Activated CD8-positive, alpha-beta T cell treated with anti-CD3 and anti-CD28 coated beads, Interleukin-2, amount 10 ng/mL, durations not matched to agents 7 days and 5 days (primary cell): ENCODE measurements around the gene NME9. TPM values are rescaled to one million over a fixed set of nuclear protein-coding genes. Genes with fewer than 3 reads are reported as not detected.

Experiments
- ATAC-seq: fragments of 150-1000 bp; cut with Tn5 transposase; one replicate; pipeline ENCODE4 v1.10.0; 2021; ENCODE audit warnings: moderate library complexity
- CTCF ChIA-PET: fragments of 350-600 bp; sonication (Branson Sonifier 250); formaldehyde crosslinking; loops from one replicate; lab custom pipeline; 2021; ENCODE audit warnings: antibody characterized with exemption; lab: Charles Lee
- POLR2A ChIA-PET: fragments of 350-600 bp; sonication (Branson Sonifier 250); formaldehyde crosslinking; loops from one replicate; lab custom pipeline; 2021; ENCODE audit warnings: antibody characterized with exemption; lab: Charles Lee
- DNase-seq: peaks from one replicate; pipeline ENCODE4 v3.0.0-alpha.2; 2020
- H3K27ac Mint-ChIP-seq: one replicate; pipeline ENCODE4 v1.8.0; 2021; ENCODE audit warnings: mild to moderate bottlenecking, mixed read lengths
- H3K27me3 Mint-ChIP-seq: one replicate; pipeline ENCODE4 v1.8.0; 2021; ENCODE audit warnings: low read depth, mixed read lengths
- H3K36me3 Mint-ChIP-seq: one replicate; pipeline ENCODE4 v1.8.0; 2021; ENCODE audit warnings: low read depth, mixed read lengths
- H3K4me1 Mint-ChIP-seq: one replicate; pipeline ENCODE4 v1.8.0; 2021; ENCODE audit warnings: low read depth, mixed read lengths
- H3K4me3 Mint-ChIP-seq: one replicate; pipeline ENCODE4 v1.8.0; 2021; ENCODE audit warnings: mild to moderate bottlenecking, mixed read lengths
- H3K9me3 Mint-ChIP-seq: one replicate; pipeline ENCODE4 v1.8.0; 2022; ENCODE audit warnings: mixed read lengths; ENCODE audit not compliant: insufficient read depth
- total RNA-seq, 2 experiments: library from RNA; stranded (reverse); gene quantifications; one replicate each; pipeline ENCODE4 v1.2.3, GENCODE V29; 2021

NME9 gene
- total RNA-seq, 2 experiments from 2014 or later = not detected

DNA sequence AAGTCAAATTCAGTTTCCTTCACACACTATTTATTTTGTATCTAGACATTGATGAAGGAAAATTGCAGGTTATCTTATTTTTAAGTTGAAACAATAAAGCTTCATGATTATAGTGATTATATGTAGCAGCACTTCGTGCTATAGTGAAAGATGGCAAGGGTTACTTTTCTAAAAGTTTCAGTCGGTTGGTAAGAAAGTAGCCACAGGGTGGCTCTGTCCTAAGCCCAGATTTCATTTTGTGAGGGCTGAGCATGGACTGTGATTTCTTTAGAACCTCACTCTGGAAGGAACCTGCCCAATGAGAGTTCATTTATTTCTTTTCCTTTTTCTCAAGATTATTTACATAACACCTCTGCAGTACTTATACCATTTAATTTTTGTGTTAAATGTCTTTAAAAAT is 66.5 kb downstream of the NME9 start:
- Mint-ChIP-seq H3K27me3 (no peaks in the 10 kb centered on the region), H3K36me3 (peaks cover 25% of the 10 kb centered on the region), H3K9me3 (no peaks in the 10 kb centered on the region), H3K4me1 (no peaks in the 10 kb centered on the region), H3K27ac (no peak overlapping the region), H3K4me3 (no peak overlapping the region)
- DNase-seq = no peak
- CTCF ChIA-PET = no interaction called here
- no peak for ATAC-seq
- POLR2A ChIA-PET = interaction anchor here (0.6 kb wide), 1 partner anchor 91 kb away, joined by 3 read pairs; no protein-coding TSS in a partner anchor

- H3K4me3 Mint-ChIP-seq = no peak overlapping the region
- DNase-seq (no peak), ATAC-seq (no peak)
- H3K4me1 Mint-ChIP-seq = no peaks in the 10 kb centered on the region
- ChIA-PET CTCF (no interaction called here), POLR2A (no interaction called here)
- no peak overlapping the region for H3K27ac Mint-ChIP-seq
- H3K36me3 Mint-ChIP-seq = peaks cover 17% of the 10 kb centered on the region
- no peaks in the 10 kb centered on the region for H3K27me3 Mint-ChIP-seq
- no peaks in the 10 kb centered on the region for H3K9me3 Mint-ChIP-seq
These were observed 69.0 kb downstream of the NME9 start for GRCh38 chr3:138260611-138261010.

DNA sequence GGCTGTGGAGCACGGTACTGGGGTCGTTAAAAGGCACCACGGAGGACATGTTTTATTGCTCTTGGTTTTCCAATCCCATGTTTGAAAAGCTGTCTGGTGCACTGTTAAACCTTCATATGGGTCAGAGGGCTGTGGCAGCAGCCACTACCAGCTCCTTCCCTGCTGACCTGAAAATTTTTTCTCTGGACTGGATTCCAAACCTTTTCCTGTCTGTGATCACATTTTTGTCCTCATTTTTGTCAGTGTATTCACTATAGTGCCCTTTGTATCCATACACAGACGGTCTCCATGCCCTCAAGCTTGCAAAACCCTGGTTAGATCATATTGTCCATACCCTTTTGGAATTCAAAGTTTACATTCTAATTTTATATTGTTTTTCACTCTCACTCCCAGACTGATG is 70.5 kb downstream of the NME9 start:
- Mint-ChIP-seq H3K9me3 (no peaks in the 10 kb centered on the region), H3K4me3 (no peak overlapping the region), H3K27me3 (no peaks in the 10 kb centered on the region), H3K27ac (no peak overlapping the region), H3K4me1 (no peaks in the 10 kb centered on the region), H3K36me3 (peaks cover 12% of the 10 kb centered on the region)
- POLR2A ChIA-PET = no interaction called here
- DNase-seq (no peak), ATAC-seq (no peak)
- CTCF ChIA-PET = no interaction called here

DNA sequence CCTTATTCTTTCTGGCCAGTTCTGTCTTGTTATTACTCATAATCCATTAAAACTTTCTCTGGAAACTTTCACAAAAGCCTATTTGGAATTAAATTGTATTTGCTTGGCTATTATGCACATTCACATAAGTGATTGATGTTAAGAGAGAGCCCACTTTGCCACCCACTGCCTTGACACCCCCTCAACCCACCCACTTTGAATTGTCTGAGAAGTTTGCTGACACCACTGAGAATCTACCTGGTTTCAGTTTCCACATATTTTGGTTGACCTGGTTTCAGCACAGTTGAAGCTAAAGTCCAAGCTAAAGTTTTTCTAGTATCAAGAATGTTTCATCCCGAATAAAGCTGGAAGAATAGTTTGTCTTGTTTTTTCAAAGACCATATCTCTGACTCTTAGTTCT is 71.7 kb downstream of the NME9 start:
- ChIA-PET POLR2A (no interaction called here), CTCF (no interaction called here)
- DNase-seq (no peak), ATAC-seq (no peak)
- Mint-ChIP-seq H3K27me3 (no peaks in the 10 kb centered on the region), H3K27ac (no peak overlapping the region), H3K9me3 (no peaks in the 10 kb centered on the region), H3K36me3 (peaks cover 8% of the 10 kb centered on the region), H3K4me1 (no peaks in the 10 kb centered on the region), H3K4me3 (no peak overlapping the region)

DNA sequence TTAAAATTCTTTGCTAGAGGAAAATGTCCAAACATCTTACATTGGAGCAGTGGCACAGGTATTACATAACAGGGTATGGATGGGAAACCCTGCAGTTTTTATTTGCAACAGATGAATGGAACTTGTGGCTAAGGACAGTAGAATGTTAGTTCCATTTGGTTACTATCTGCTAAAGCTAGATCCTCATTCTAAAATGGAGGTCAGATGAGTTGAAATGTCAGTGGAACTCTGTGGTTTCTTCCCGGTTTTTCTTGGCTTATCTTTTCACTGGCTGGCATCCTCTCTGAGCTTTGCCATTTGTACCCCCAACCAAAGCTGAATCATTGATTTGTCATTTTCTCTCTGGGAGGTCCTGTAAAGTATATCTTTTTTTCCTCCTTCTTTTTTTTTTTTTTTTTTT is 73.6 kb downstream of the NME9 start:
- POLR2A ChIA-PET = no interaction called here
- H3K4me3 Mint-ChIP-seq = no peak overlapping the region
- DNase-seq = no peak
- H3K9me3 Mint-ChIP-seq = no peaks in the 10 kb centered on the region
- CTCF ChIA-PET = no interaction called here
- H3K4me1 Mint-ChIP-seq = no peaks in the 10 kb centered on the region
- no peak for ATAC-seq
- no peaks in the 10 kb centered on the region for H3K27me3 Mint-ChIP-seq
- peaks cover 8% of the 10 kb centered on the region for H3K36me3 Mint-ChIP-seq
- no peak overlapping the region for H3K27ac Mint-ChIP-seq

DNA sequence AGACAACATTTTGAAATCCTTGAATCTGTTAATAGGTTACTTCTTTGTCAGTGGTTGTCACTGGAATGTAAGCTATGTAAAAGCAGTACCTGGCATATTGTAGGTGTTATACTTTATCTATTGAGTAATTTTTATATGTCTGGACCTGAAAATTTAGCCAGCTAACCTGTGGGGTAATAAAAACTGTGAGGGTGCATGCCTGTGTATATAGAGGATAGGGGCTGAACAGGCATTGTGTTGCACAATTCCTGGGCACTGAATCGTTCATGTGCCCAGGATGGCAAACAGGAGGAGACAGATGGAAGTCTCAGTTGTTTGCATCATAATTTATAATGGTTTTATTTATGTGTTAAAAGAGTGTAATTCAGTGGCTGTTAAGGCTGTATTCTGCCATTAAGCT is 75.4 kb downstream of the NME9 start:
- ATAC-seq = no peak
- Mint-ChIP-seq H3K9me3 (no peaks in the 10 kb centered on the region), H3K36me3 (peaks cover 6% of the 10 kb centered on the region), H3K27me3 (no peaks in the 10 kb centered on the region), H3K4me1 (no peaks in the 10 kb centered on the region), H3K4me3 (no peak overlapping the region), H3K27ac (no peak overlapping the region)
- no peak for DNase-seq
- ChIA-PET POLR2A (no interaction called here), CTCF (no interaction called here)

- Mint-ChIP-seq H3K9me3 (no peaks in the 10 kb centered on the region), H3K27me3 (no peaks in the 10 kb centered on the region), H3K4me1 (no peaks in the 10 kb centered on the region), H3K4me3 (no peak overlapping the region), H3K36me3 (peaks cover 9% of the 10 kb centered on the region), H3K27ac (no peak overlapping the region)
- ChIA-PET CTCF (interaction anchor here (0.7 kb wide), 1 partner anchor 9 kb away, joined by 3 read pairs; no protein-coding TSS in a partner anchor), POLR2A (no interaction called here)
- no peak for DNase-seq
- no peak for ATAC-seq
These were observed 76.0 kb downstream of the NME9 start for GRCh38 chr3:138253609-138254008.

Other genes starting within 250 kb of the NME9 start
- not detected for gene DZIP1L, start 214.2 kb downstream of the NME9 start, total RNA-seq
- gene A4GNT, start 197.5 kb downstream of the NME9 start, total RNA-seq = not detected
- 10 to 100 TPM; 18.1 to 21.8 TPM for gene DBR1, start 154.9 kb downstream of the NME9 start, total RNA-seq
- gene ARMC8, start 142.6 kb downstream of the NME9 start, total RNA-seq = 10 to 100 TPM; 50.4 to 53.2 TPM
- not detected for gene MRAS, start 18.7 kb upstream of the NME9 start, total RNA-seq
- gene ESYT3, start 104.8 kb upstream of the NME9 start, total RNA-seq = under 1 TPM; 0.16 to 0.18 TPM